Mononuclear cell (primary cell): ENCODE results near the gene CELA1. TPM values are rescaled to one million over a fixed set of nuclear protein-coding genes. Genes with fewer than 3 reads are reported as not detected.

Experiments
- H3K27me3 ChIP-seq: 2 replicates; pipeline ENCODE4 v1.6.0; 2011; ENCODE audit warnings: low read length, control low read depth; ENCODE audit not compliant: insufficient read depth
- H3K4me1 ChIP-seq: 2 replicates; pipeline ENCODE4 v1.5.1; 2011; ENCODE audit warnings: mild to moderate bottlenecking, low read length, control low read depth; ENCODE audit not compliant: insufficient read depth
- H3K4me3 ChIP-seq: 2 replicates; pipeline ENCODE4 v1.5.1; 2011; ENCODE audit warnings: mild to moderate bottlenecking, low read length, moderate library complexity
- H3K9me3 ChIP-seq: 2 replicates; pipeline ENCODE4 v1.5.1; 2011; ENCODE audit warnings: low read depth, mild to moderate bottlenecking, control low read depth, low read length
- total RNA-seq: library from RNA; depleted of rRNA; stranded (reverse); fragments of >200 nt; gene quantifications from one replicate; pipeline ENCODE4 v1.2.3, GENCODE V29; 2012

Gene CELA1
- total RNA-seq, result not detected

- Histone ChIP-seq H3K4me1 (peaks cover 6% of the 10 kb centered on the region), H3K9me3 (no peaks in the 10 kb centered on the region), H3K27me3 (no peaks in the 10 kb centered on the region), H3K4me3 (no peak within 1 kb of the TSS)
Measured at GRCh38 chr12:51346581-51346980, at the start of gene CELA1. Gene CELA1, minus strand, starts transcription at chr12:51346679. Its CDS starts 41 bp downstream, at chr12:51346638.

- Histone ChIP-seq H3K27me3 (no peaks in the 10 kb centered on the region), H3K4me1 (peaks cover 66% of the 10 kb centered on the region), H3K4me3 (no peak overlapping the region), H3K9me3 (no peaks in the 10 kb centered on the region)
Measured at GRCh38 chr12:51395283-51396230, 49.1 kb upstream of the CELA1 start.

- Histone ChIP-seq H3K27me3 (no peaks in the 10 kb centered on the region), H3K4me3 (no peak overlapping the region), H3K9me3 (no peaks in the 10 kb centered on the region), H3K4me1 (peaks cover 80% of the 10 kb centered on the region)
Measured at GRCh38 chr12:51393676-51394545, 47.4 kb upstream of the CELA1 start.

GRCh38 chr12:51392556-51393237 is 46.2 kb upstream of the CELA1 start:
- Histone ChIP-seq H3K9me3 (no peaks in the 10 kb centered on the region), H3K4me3 (peak overlapping the region; percentile 24), H3K4me1 (peaks cover 81% of the 10 kb centered on the region), H3K27me3 (no peaks in the 10 kb centered on the region)

GRCh38 chr12:51391283-51392123 is 45.0 kb upstream of the CELA1 start, which contains the start of gene GALNT6:
Gene GALNT6, minus strand, starts transcription at chr12:51391406. Its CDS starts 11,625 bp downstream, at chr12:51379781.
- Histone ChIP-seq H3K27me3 (no peaks in the 10 kb centered on the region), H3K9me3 (no peaks in the 10 kb centered on the region), H3K4me1 (peaks cover 86% of the 10 kb centered on the region), H3K4me3 (peak within 1 kb of the TSS; percentile 61)

GRCh38 chr12:51390891-51391282 is 44.4 kb upstream of the CELA1 start:
- peak overlapping the region; percentile 61 for H3K4me3 ChIP-seq

GRCh38 chr12:51390457-51390856 is 44.0 kb upstream of the CELA1 start:
- Histone ChIP-seq H3K9me3 (no peaks in the 10 kb centered on the region), H3K4me1 (peaks cover 76% of the 10 kb centered on the region), H3K27me3 (no peaks in the 10 kb centered on the region), H3K4me3 (no peak overlapping the region)

More at GRCh38 chr12:51390891-51391282, 44.4 kb upstream of the CELA1 start:
- no peaks in the 10 kb centered on the region for H3K9me3 ChIP-seq
- peaks cover 81% of the 10 kb centered on the region for H3K4me1 ChIP-seq
- H3K27me3 ChIP-seq, result no peaks in the 10 kb centered on the region

GRCh38 chr12:51389302-51389999 is 43.0 kb upstream of the CELA1 start:
- peaks cover 66% of the 10 kb centered on the region for H3K4me1 ChIP-seq
- no peaks in the 10 kb centered on the region for H3K9me3 ChIP-seq
- H3K4me3 ChIP-seq, result no peak overlapping the region
- H3K27me3 ChIP-seq, result no peaks in the 10 kb centered on the region

- Histone ChIP-seq H3K4me1 (peaks cover 64% of the 10 kb centered on the region), H3K9me3 (no peaks in the 10 kb centered on the region), H3K27me3 (no peaks in the 10 kb centered on the region), H3K4me3 (no peak overlapping the region)
Measured at GRCh38 chr12:51388846-51389245, 42.4 kb upstream of the CELA1 start.

- Histone ChIP-seq H3K27me3 (no peaks in the 10 kb centered on the region), H3K9me3 (no peaks in the 10 kb centered on the region), H3K4me3 (no peak overlapping the region), H3K4me1 (peaks cover 64% of the 10 kb centered on the region)
Measured at GRCh38 chr12:51388069-51388799, 41.8 kb upstream of the CELA1 start.

GRCh38 chr12:51386351-51386750 is 39.9 kb upstream of the CELA1 start:
- Histone ChIP-seq H3K4me3 (no peak overlapping the region), H3K4me1 (peaks cover 59% of the 10 kb centered on the region), H3K27me3 (no peaks in the 10 kb centered on the region), H3K9me3 (no peaks in the 10 kb centered on the region)

GRCh38 chr12:51383269-51383905 is 36.9 kb upstream of the CELA1 start:
- H3K27me3 ChIP-seq, result no peaks in the 10 kb centered on the region
- no peaks in the 10 kb centered on the region for H3K9me3 ChIP-seq
- peaks cover 32% of the 10 kb centered on the region for H3K4me1 ChIP-seq
- no peak overlapping the region for H3K4me3 ChIP-seq
